Peyer's patch (tissue), 4 donors: ENCODE data around the gene SULF2. TPM values are rescaled to one million over a fixed set of nuclear protein-coding genes. Genes with fewer than 3 reads are reported as not detected.
A peak's percentile ranks its signal among the peaks of the same experiment; 100 is the strongest.

Experiments
- DNase-seq, 3 donors: peaks; one replicate each; pipeline ENCODE4 v3.0.0-alpha.2; 2017 to 2019
- H3K27ac ChIP-seq, 4 donors: fragments of 200-600 bp; sonication (generic); one replicate each; pipeline ENCODE4 v1.5.1; 2016 to 2019
- H3K27me3 ChIP-seq, 2 donors: fragments of 200-600 bp; sonication (generic); one replicate each; pipeline ENCODE4 v1.5.1; 2019
- H3K36me3 ChIP-seq, 3 donors: fragments of 200-600 bp; sonication (generic); one replicate each; pipeline ENCODE4 v1.5.1; 2016 to 2019
- H3K4me1 ChIP-seq, 4 donors: fragments of 200-600 bp; sonication (generic); one replicate each; pipeline ENCODE4 v1.5.1; 2016 to 2019
- H3K4me3 ChIP-seq, 4 donors: fragments of 200-600 bp; sonication (generic); 1 replicate in 3 of 4; 2 replicates in 1 of 4; pipeline ENCODE4 v1.5.1; 2016 to 2019; ENCODE audit warnings: mild to moderate bottlenecking in 1 of 4
- H3K9me3 ChIP-seq, 4 donors: fragments of 200-600 bp; sonication (generic); one replicate each; pipeline ENCODE4 v1.5.1; 2016 to 2019; ENCODE audit warnings: mild to moderate bottlenecking in 1 of 4
- CTCF ChIP-seq, 6 experiments: fragments of 450-650 bp in 4 of 6; fragments of 200-600 bp in 2 of 6; sonication (generic) in 1 of 6; IDR thresholded peaks; one replicate each; pipeline ENCODE4 v1.5.1; 2017 to 2019; ENCODE audit warnings: antibody characterized with exemption in 6 of 6, mild to moderate bottlenecking in 3 of 6, moderate library complexity in 1 of 6
- POLR2A ChIP-seq, 2 donors: fragments of 450-650 bp; IDR thresholded peaks; one replicate each; pipeline ENCODE4 v1.5.1; 2017; ENCODE audit warnings: antibody characterized with exemption in 2 of 2, mild to moderate bottlenecking in 2 of 2, moderate library complexity in 2 of 2
- total RNA-seq, 4 donors: library from RNA; depleted of rRNA; stranded (reverse); fragments of >200 nt; gene quantifications; one replicate each; pipeline ENCODE4 v1.1.0, GENCODE V29; 2016

Gene SULF2
- total RNA-seq, 4 donors from 2014 or later, result 32.4 to 168 (median 52.5) TPM

GRCh38 chr20:47686545-47686944 is 98.7 kb downstream of the SULF2 start:
- Histone ChIP-seq H3K4me1 (peaks cover 0 to 13% (median 0%) of the 10 kb centered on the region in 4 donors), H3K27me3 (no peaks in the 10 kb centered on the region), H3K36me3 (peaks cover 0 to 8% (median 0%) of the 10 kb centered on the region in 3 donors), H3K27ac (no peak overlapping the region), H3K4me3 (no peak overlapping the region), H3K9me3 (no peaks in the 10 kb centered on the region)
- TF ChIP-seq CTCF (IDR thresholded peaks at IDR 0.05) (no peak), POLR2A (IDR thresholded peaks at IDR 0.05) (no peak)
- no peak for DNase-seq

GRCh38 chr20:47684306-47685080 is 100.8 kb downstream of the SULF2 start:
- H3K9me3 ChIP-seq, result no peaks in the 10 kb centered on the region
- H3K4me1 ChIP-seq, result peaks cover 0 to 13% (median 0%) of the 10 kb centered on the region in 4 donors
- TF ChIP-seq CTCF (IDR thresholded peaks at IDR 0.05), result no peak
- no peak for TF ChIP-seq POLR2A (IDR thresholded peaks at IDR 0.05)
- H3K4me3 ChIP-seq, result no peak overlapping the region
- no peaks in the 10 kb centered on the region for H3K27me3 ChIP-seq
- no peak overlapping the region for H3K27ac ChIP-seq
- DNase-seq, result no peak
- peaks cover 0 to 1% (median 0%) of the 10 kb centered on the region in 3 donors for H3K36me3 ChIP-seq

- no peaks in the 10 kb centered on the region for H3K9me3 ChIP-seq
- DNase-seq, result no peak
- peaks cover 0 to 13% (median 0%) of the 10 kb centered on the region in 4 donors for H3K4me1 ChIP-seq
- H3K4me3 ChIP-seq, result no peak overlapping the region
- no peak overlapping the region for H3K27ac ChIP-seq
- no peaks in the 10 kb centered on the region for H3K36me3 ChIP-seq
- H3K27me3 ChIP-seq, result no peaks in the 10 kb centered on the region
- TF ChIP-seq CTCF (IDR thresholded peaks at IDR 0.05) (no peak), POLR2A (IDR thresholded peaks at IDR 0.05) (no peak)
Observed at GRCh38 chr20:47682916-47683315, 102.4 kb downstream of the SULF2 start.

GRCh38 chr20:47682028-47682783 is 103.1 kb downstream of the SULF2 start:
- TF ChIP-seq CTCF (IDR thresholded peaks at IDR 0.05) (no peak), POLR2A (IDR thresholded peaks at IDR 0.05) (no peak)
- no peak for DNase-seq
- H3K36me3 ChIP-seq, result no peaks in the 10 kb centered on the region
- no peaks in the 10 kb centered on the region for H3K27me3 ChIP-seq
- H3K27ac ChIP-seq, result peak overlapping the region in 1 of 4 donors; percentile 28
- peaks cover 0 to 13% (median 0%) of the 10 kb centered on the region in 4 donors for H3K4me1 ChIP-seq
- H3K4me3 ChIP-seq, result no peak overlapping the region
- no peaks in the 10 kb centered on the region for H3K9me3 ChIP-seq

- TF ChIP-seq CTCF (IDR thresholded peaks at IDR 0.05) (no peak), POLR2A (IDR thresholded peaks at IDR 0.05) (no peak)
- H3K27ac ChIP-seq, result no peak overlapping the region
- DNase-seq, result no peak
Observed at GRCh38 chr20:47680804-47681529, 104.3 kb downstream of the SULF2 start.

More at GRCh38 chr20:47680804-47681529, 104.3 kb downstream of the SULF2 start:
- no peaks in the 10 kb centered on the region for H3K27me3 ChIP-seq
- no peaks in the 10 kb centered on the region for H3K9me3 ChIP-seq
- peaks cover 0 to 13% (median 0%) of the 10 kb centered on the region in 4 donors for H3K4me1 ChIP-seq
- no peak overlapping the region for H3K4me3 ChIP-seq
- no peaks in the 10 kb centered on the region for H3K36me3 ChIP-seq
